HepG2 (cell line): ENCODE measurements around the gene PSMB8. TPM values are rescaled to one million over a fixed set of nuclear protein-coding genes. Genes with fewer than 3 reads are reported as not detected.

Experiments
- CREB1 ChIP-seq, 2 experiments: fragments of 450-650 bp in 1 of 2; IDR thresholded peaks; 2 replicates each; pipeline ENCODE4 v1.6.1; 2016 to 2017; ENCODE audit warnings: control low read depth in 1 of 2, mild to moderate bottlenecking in 1 of 2, missing compliant biosample characterization in 1 of 2, missing genetic modification characterization in 1 of 2
- ELF4 ChIP-seq: sonication (generic); formaldehyde crosslinking; IDR thresholded peaks from 2 replicates; pipeline ENCODE4 v1.5.0; 2020; ENCODE audit warnings: missing genetic modification reagents, mild to moderate bottlenecking, moderate library complexity, borderline replicate concordance
- ETV5 ChIP-seq: IDR thresholded peaks from 2 replicates; pipeline ENCODE4 v1.6.1; 2018; ENCODE audit warnings: missing biosample characterization, missing genetic modification reagents, inconsistent platforms, borderline replicate concordance
- GABPB1 ChIP-seq: IDR thresholded peaks from 2 replicates; pipeline ENCODE4 v1.6.1; 2016; ENCODE audit warnings: mild to moderate bottlenecking, missing genetic modification reagents, moderate library complexity, missing compliant biosample characterization
- HDAC2 ChIP-seq: sonication (generic); formaldehyde crosslinking; IDR thresholded peaks from 2 replicates; pipeline ENCODE4 v1.4.0; 2020; ENCODE audit warnings: missing genetic modification reagents
- KMT2B ChIP-seq: IDR thresholded peaks from 2 replicates; pipeline ENCODE4 v1.6.1; 2016; ENCODE audit warnings: missing genetic modification reagents, missing compliant biosample characterization
- MLLT10 ChIP-seq: sonication (generic); formaldehyde crosslinking; IDR thresholded peaks from 2 replicates; pipeline ENCODE4 v1.4.0; 2020; ENCODE audit warnings: missing genetic modification reagents
- ZNF124 ChIP-seq: sonication (generic); formaldehyde crosslinking; IDR thresholded peaks from 2 replicates; pipeline ENCODE4 v1.4.0; 2020; ENCODE audit warnings: missing genetic modification reagents
- ZNF546 ChIP-seq: sonication (generic); formaldehyde crosslinking; conservative IDR thresholded peaks from 2 replicates; pipeline ENCODE4 v1.8.1; 2023; ENCODE audit warnings: mild to moderate bottlenecking, missing genetic modification reagents
- ZNF567 ChIP-seq: sonication (generic); formaldehyde crosslinking; IDR thresholded peaks from 2 replicates; pipeline ENCODE4 v1.8.1; 2023; ENCODE audit warnings: mild to moderate bottlenecking, missing genetic modification reagents, borderline replicate concordance
- ZNF605 ChIP-seq: sonication (generic); formaldehyde crosslinking; IDR thresholded peaks from 2 replicates; pipeline ENCODE4 v1.8.0; 2022; ENCODE audit warnings: mild to moderate bottlenecking, missing genetic modification reagents
- ZNF772 ChIP-seq: sonication (generic); formaldehyde crosslinking; IDR thresholded peaks from 2 replicates; pipeline ENCODE4 v1.5.0; 2020; ENCODE audit warnings: mild to moderate bottlenecking, missing genetic modification reagents
- ZNF788 ChIP-seq: sonication (generic); formaldehyde crosslinking; IDR thresholded peaks from 2 replicates; pipeline ENCODE4 v1.5.0; 2020; ENCODE audit warnings: mild to moderate bottlenecking, missing genetic modification reagents, borderline replicate concordance
- polyA plus RNA-seq, 8 experiments: library from polyadenylated mRNA; depleted of rRNA in 3 of 8; stranded (reverse) in 7 of 8; unstranded in 1 of 8; fragments of >200 nt; fragmentation: Illumina TruSeq in 4 of 8; extraction: Trizol in 4 of 8; gene quantifications; 2 replicates each; pipeline versions ENCODE4 v1.2.1 to v1.2.3, GENCODE V29; 2011 to 2016; ENCODE audit warnings: low read depth in 4 of 8, missing spikeins in 1 of 8, mixed read lengths in 1 of 8; ENCODE audit not compliant: insufficient read depth in 1 of 8
- total RNA-seq, 5 experiments: library from RNA; depleted of rRNA; stranded (reverse); fragments of >200 nt; fragmentation: Illumina TruSeq; extraction: Trizol; gene quantifications; 2 replicates each; pipeline ENCODE4 v1.2.3, GENCODE V29; 2016; ENCODE audit warnings: low read depth in 1 of 5
- TF ChIP-seq, protein P1 (sequence below): sonication (generic); formaldehyde crosslinking; IDR thresholded peaks from 2 replicates; pipeline ENCODE4 v1.4.0; 2020; ENCODE audit warnings: missing genetic modification reagents, borderline replicate concordance
- TF ChIP-seq, protein P2 (sequence below), 2 experiments: fragments of 450-650 bp in 1 of 2; sonication (generic) in 1 of 2; formaldehyde crosslinking; IDR thresholded peaks; 2 replicates each; pipeline versions ENCODE4 v1.5.0 to v1.8.0; 2020 to 2022; ENCODE audit warnings: mild to moderate bottlenecking in 1 of 2, missing genetic modification reagents in 1 of 2
- TF ChIP-seq, protein P3 (sequence below): IDR thresholded peaks from 2 replicates; pipeline ENCODE4 v1.6.1; 2016; ENCODE audit warnings: mild to moderate bottlenecking, missing biosample characterization, missing genetic modification reagents
- TF ChIP-seq, protein P4 (sequence below): IDR thresholded peaks from 2 replicates; pipeline ENCODE4 v1.6.1; 2018; ENCODE audit warnings: missing genetic modification reagents, mild to moderate bottlenecking, missing compliant biosample characterization
- TF ChIP-seq, protein P5 (sequence below): sonication (generic); formaldehyde crosslinking; IDR thresholded peaks from 2 replicates; pipeline ENCODE4 v1.4.0; 2020; ENCODE audit warnings: mild to moderate bottlenecking, missing genetic modification reagents, borderline replicate concordance

The PSMB8 gene
- total and polyA plus RNA-seq, 2 of the 13 experiments (the other 11 are each of a cell fraction or from before 2014, with no cell fraction given) = 30.7 to 64.7 TPM

DNA sequence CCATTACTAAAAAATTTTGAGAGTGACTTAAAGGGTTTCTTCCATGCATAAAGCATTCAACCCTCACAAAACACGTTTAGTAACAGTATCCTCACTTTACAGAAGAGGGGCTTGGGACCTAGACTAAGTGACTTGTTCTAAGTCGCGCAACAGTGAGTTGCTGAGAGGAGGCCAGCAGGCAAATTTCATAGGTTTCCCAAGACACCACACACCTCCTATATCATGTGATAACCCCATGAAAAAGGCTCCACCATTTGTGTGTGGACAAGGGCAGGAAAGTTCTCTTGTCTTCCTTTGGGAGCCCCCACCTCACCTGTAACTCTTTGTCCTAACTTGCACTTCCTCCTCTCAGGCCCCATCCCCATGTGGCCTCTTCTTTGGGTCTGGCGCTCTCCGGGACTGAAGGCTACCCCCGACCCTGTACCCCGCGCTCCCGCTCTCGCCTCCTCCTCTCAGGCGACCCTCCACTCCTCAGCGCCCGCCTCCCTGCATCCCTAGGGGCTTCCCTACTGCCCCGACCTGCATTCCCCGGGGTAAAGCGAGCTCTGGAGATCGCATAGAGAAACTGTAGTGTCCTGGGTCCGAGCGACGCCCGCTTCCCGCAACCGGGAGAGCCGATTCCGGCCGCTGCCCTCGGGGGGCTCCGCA is 392 bp downstream of the PSMB8 start (continued):
- TF ChIP-seq ZNF788 = no peak; the same call in 1 of the 2 replicates
- no peak for TF ChIP-seq ZNF605 (CRISPR knock-in tag)
- TF ChIP-seq ZNF567 = no peak
- TF ChIP-seq GABPB1 (CRISPR knock-in tag) = peak; percentile 39; the same call in 1 of the 2 replicates
- TF ChIP-seq, protein P1, sequence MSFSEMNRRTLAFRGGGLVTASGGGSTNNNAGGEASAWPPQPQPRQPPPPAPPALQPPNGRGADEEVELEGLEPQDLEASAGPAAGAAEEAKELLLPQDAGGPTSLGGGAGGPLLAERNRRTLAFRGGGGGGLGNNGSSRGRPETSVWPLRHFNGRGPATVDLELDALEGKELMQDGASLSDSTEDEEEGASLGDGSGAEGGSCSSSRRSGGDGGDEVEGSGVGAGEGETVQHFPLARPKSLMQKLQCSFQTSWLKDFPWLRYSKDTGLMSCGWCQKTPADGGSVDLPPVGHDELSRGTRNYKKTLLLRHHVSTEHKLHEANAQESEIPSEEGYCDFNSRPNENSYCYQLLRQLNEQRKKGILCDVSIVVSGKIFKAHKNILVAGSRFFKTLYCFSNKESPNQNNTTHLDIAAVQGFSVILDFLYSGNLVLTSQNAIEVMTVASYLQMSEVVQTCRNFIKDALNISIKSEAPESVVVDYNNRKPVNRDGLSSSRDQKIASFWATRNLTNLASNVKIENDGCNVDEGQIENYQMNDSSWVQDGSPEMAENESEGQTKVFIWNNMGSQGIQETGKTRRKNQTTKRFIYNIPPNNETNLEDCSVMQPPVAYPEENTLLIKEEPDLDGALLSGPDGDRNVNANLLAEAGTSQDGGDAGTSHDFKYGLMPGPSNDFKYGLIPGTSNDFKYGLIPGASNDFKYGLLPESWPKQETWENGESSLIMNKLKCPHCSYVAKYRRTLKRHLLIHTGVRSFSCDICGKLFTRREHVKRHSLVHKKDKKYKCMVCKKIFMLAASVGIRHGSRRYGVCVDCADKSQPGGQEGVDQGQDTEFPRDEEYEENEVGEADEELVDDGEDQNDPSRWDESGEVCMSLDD (CRISPR knock-in tag) = 0 out of 2 replicates have a peak, but pooled peaks have one; percentile 53
- TF ChIP-seq MLLT10 (CRISPR knock-in tag) = no peak
- 0 out of 2 replicates have a peak, but pooled peaks have one; percentile 25 for TF ChIP-seq ETV5
- no peak for TF ChIP-seq KMT2B
- 0 out of 2 replicates have a peak, but pooled peaks have one; percentile 56 for TF ChIP-seq ZNF772 (CRISPR knock-in tag)
- no peak for TF ChIP-seq ZNF546 (CRISPR knock-in tag)
- TF ChIP-seq ZNF124 (CRISPR knock-in tag) = 0 out of 2 replicates have a peak, but pooled peaks have one; percentile 18
- no peak for TF ChIP-seq CREB1 (IDR thresholded peaks at IDR 0.05)
- TF ChIP-seq CREB1 (CRISPR knock-in tag; IDR thresholded peaks at IDR 0.05) = no peak
- TF ChIP-seq, protein P2, sequence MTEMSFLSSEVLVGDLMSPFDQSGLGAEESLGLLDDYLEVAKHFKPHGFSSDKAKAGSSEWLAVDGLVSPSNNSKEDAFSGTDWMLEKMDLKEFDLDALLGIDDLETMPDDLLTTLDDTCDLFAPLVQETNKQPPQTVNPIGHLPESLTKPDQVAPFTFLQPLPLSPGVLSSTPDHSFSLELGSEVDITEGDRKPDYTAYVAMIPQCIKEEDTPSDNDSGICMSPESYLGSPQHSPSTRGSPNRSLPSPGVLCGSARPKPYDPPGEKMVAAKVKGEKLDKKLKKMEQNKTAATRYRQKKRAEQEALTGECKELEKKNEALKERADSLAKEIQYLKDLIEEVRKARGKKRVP (CRISPR knock-in tag; IDR thresholded peaks at IDR 0.05) = no peak
- TF ChIP-seq, protein P3, sequence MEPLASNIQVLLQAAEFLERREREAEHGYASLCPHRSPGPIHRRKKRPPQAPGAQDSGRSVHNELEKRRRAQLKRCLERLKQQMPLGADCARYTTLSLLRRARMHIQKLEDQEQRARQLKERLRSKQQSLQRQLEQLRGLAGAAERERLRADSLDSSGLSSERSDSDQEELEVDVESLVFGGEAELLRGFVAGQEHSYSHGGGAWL (CRISPR knock-in tag) = no peak
- TF ChIP-seq, protein P4, sequence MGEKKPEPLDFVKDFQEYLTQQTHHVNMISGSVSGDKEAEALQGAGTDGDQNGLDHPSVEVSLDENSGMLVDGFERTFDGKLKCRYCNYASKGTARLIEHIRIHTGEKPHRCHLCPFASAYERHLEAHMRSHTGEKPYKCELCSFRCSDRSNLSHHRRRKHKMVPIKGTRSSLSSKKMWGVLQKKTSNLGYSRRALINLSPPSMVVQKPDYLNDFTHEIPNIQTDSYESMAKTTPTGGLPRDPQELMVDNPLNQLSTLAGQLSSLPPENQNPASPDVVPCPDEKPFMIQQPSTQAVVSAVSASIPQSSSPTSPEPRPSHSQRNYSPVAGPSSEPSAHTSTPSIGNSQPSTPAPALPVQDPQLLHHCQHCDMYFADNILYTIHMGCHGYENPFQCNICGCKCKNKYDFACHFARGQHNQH (CRISPR knock-in tag) = no peak
- TF ChIP-seq ELF4 (CRISPR knock-in tag) = 0 out of 2 replicates have a peak, but pooled peaks have one; percentile 43
- TF ChIP-seq, protein P5, sequence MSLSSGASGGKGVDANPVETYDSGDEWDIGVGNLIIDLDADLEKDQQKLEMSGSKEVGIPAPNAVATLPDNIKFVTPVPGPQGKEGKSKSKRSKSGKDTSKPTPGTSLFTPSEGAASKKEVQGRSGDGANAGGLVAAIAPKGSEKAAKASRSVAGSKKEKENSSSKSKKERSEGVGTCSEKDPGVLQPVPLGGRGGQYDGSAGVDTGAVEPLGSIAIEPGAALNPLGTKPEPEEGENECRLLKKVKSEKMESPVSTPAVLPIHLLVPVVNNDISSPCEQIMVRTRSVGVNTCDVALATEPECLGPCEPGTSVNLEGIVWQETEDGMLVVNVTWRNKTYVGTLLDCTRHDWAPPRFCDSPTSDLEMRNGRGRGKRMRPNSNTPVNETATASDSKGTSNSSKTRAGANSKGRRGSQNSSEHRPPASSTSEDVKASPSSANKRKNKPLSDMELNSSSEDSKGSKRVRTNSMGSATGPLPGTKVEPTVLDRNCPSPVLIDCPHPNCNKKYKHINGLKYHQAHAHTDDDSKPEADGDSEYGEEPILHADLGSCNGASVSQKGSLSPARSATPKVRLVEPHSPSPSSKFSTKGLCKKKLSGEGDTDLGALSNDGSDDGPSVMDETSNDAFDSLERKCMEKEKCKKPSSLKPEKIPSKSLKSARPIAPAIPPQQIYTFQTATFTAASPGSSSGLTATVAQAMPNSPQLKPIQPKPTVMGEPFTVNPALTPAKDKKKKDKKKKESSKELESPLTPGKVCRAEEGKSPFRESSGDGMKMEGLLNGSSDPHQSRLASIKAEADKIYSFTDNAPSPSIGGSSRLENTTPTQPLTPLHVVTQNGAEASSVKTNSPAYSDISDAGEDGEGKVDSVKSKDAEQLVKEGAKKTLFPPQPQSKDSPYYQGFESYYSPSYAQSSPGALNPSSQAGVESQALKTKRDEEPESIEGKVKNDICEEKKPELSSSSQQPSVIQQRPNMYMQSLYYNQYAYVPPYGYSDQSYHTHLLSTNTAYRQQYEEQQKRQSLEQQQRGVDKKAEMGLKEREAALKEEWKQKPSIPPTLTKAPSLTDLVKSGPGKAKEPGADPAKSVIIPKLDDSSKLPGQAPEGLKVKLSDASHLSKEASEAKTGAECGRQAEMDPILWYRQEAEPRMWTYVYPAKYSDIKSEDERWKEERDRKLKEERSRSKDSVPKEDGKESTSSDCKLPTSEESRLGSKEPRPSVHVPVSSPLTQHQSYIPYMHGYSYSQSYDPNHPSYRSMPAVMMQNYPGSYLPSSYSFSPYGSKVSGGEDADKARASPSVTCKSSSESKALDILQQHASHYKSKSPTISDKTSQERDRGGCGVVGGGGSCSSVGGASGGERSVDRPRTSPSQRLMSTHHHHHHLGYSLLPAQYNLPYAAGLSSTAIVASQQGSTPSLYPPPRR = no peak
- TF ChIP-seq HDAC2 = no peak
